GM19467 (cell line): ENCODE results near the gene UTS2R.
"Not testable (repeated sequence)": the region's sequence is repeated elsewhere in the genome, so short reads cannot be mapped to it uniquely, and the experiment has no call there.

Experiments
- ATAC-seq: cut with Tn5 transposase; IDR thresholded peaks from one replicate; pipeline ENCODE4 v1.9.1; 2021; ENCODE audit warnings: mild to moderate bottlenecking, moderate library complexity; ENCODE audit not compliant: unreplicated experiment

UTS2R gene

DNA sequence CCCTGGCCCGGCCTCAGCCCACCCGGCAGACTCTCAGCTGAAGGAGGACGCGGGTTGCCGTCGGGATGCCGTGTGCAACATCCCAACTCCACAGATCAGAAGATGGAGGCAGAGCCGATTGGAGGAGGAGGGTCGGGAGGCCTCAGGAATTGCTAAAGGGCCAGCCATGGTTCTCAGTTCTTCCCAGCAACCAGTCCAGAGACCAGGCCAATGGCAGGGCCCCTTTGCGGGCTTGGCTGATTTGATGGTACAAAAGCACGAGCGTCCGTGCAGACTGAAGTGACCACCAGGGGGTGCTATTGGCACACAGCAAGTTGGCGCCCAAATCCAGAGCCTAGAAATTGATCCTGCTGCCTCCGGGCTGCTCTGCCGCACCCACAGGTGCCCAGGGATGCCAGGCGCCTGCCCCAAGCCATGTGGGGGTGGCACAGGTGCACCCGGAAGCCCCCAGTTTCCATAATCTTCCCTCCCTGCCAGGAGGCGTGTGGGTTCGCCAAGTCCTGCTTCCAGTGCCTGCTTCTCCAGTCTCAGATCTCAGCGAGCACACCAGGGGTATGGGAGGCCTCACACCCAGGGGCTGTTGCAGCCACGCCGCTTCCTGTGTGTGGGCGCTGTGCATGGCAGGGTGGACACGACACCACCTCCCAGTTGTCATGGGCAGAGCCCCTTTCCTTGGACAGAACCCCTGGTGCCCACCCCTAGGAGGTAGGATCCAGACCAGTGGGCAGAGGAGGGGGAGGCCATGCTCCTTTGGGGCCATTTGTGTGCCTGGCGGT lies 19.7 kb upstream of the UTS2R start:
- peak; percentile 38 for ATAC-seq

GRCh38 chr17:82353484-82353883 lies 18.1 kb upstream of the UTS2R start:
- no peak for ATAC-seq

DNA sequence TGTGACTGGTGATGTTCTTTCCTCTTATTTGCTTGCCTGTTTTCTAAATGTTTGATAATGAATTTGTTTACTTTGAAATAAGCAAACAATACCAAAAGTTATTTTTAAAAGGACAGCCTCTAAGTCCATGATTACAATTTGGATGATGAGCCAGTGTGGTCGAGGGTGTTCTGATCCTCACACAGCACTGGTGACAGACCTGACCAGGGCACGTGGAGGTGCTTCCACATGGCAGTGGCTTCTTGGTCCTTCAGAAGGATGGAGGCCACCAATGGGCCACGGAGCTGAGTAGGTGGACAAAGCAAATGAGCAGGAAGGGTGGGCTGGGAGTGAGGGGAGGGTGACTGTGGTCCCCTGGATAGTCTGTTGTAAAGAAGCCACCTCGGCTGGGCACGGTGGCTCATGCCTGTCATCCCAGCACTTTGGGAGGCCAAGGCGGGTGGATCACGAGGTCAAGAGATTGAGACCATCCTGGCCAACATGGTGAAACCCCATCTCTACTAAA lies 16.7 kb upstream of the UTS2R start:
- ATAC-seq: no peak

- ATAC-seq: no peak
Measured at GRCh38 chr17:82355770-82356427, 15.7 kb upstream of the UTS2R start.

- ATAC-seq: no peak
Measured at GRCh38 chr17:82356845-82357355, 14.7 kb upstream of the UTS2R start.

DNA sequence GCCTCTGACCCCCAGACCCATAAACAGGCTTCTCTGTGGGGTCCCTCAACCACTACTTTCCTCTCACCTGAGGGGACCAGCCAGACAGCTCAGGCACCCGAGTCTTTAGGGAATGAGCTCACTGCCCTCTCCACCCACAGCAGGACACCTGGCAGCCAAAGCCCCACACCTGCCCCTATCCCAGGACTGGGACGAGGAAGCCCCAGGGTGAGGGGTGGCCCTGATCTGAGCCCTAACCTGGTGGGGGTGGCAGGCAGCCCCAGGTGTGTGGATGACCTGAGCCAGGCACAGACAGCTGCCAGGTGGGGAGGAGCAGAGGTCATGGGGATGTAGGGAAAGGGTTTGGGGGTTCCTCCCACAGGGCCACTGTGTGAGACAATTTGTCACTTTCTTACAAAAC lies 14.2 kb upstream of the UTS2R start:
- ATAC-seq: no peak

GRCh38 chr17:82358465-82359350 lies 12.9 kb upstream of the UTS2R start, which contains the start of gene TEX19:
TEX19 (plus strand) TSS chr17:82359247; CDS start chr17:82362151, 2,904 bp downstream.
- no peak for ATAC-seq

GRCh38 chr17:82359451-82360074 lies 12.0 kb upstream of the UTS2R start:
- ATAC-seq: not testable (repeated sequence)

GRCh38 chr17:82361885-82362633 lies 9.5 kb upstream of the UTS2R start:
- no peak for ATAC-seq

GRCh38 chr17:82365606-82366295 lies 5.8 kb upstream of the UTS2R start:
- ATAC-seq: no peak

DNA sequence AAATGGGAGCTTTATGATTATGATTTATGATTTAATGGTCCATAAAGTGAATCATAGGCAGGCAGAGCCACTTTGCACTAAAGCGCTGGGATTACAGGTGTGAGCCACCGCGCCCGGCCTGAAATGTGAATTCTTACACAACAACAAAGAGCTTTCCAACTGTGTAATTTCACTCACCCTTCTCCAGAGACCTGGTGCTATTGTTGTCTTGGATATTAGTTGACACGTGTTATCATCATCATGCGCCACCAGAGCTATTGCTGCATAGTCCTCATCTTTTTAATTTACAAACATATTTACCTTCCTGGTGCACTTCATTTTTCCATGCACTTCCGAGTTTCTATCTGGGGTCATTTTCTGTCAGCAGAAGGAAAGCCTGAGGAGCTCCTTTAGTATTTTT lies 4.8 kb upstream of the UTS2R start:
- no peak for ATAC-seq

- no peak for ATAC-seq
Measured at GRCh38 chr17:82367724-82368524, 3.6 kb upstream of the UTS2R start.

- ATAC-seq: no peak
Measured at GRCh38 chr17:82369211-82369610, 2.4 kb upstream of the UTS2R start.

DNA sequence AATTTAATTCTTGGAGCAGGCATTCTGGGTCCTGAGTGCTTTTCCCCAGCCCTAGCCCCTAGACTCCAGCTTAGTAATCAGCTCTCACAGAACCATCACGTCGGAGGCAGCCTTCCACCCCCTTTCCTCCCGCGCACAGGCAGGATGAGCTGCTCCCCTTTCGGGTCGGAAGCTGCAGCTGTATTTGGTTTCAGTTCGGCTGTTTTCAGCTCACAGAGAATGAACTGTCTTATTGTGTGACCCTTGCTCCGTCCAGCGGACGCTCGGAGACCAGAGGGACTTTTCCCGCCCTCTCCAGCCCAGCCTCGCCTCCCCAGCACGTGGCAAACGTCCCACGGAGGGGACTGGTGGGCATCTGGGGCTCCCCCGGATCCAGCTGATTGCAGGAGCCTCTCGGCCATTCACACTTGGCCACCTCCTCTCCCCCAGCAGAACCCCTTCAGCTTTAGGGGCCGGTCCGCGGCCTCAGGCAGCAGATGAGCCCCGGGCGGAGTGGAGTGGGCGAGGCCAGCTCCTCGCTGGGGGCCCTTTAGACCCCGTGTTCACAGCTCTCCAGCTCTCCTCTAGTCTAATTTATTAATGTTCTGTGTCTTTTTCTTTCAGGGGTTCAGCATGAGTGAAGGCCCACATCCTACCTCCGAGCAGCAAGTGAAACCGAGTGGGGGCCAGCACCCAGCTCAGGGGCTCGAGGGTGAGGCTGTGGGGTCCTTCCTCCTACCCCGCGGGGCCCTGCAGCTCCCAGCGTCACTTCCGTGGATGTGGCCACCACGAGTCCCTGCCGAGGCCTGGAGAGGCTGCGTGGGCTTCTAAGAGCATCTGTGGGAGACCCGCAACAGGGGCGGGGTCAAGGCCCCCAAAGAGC lies 863 bp upstream of the UTS2R start:
- ATAC-seq: peak; percentile 67

- ATAC-seq: no peak
Measured at GRCh38 chr17:82372249-82373071, 895 bp downstream of the UTS2R start.

DNA sequence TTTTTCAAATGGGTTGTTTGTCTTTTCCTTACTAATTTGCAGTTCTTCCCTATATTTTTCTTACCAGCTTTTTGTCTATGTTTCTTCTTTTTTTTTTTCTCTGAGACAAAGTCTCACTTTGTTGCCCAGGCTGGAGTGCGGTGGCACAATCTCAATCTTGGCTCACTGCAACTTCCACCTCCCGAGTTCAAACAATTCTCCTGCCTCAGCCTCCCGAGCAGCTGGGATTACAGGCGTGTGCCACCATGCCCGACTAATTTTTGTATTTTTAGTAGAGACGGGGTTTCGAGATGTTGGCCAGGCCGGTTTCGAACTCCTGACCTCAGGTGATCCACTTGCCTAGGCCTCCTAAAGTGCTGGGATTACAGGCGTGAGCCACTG lies 1.5 kb downstream of the UTS2R start:
- ATAC-seq: not testable (repeated sequence)
